ENCODE measurements around the gene CORO2A.
A peak's percentile ranks its signal among the peaks of the same experiment; 100 is the strongest.

CORO2A gene

DNA sequence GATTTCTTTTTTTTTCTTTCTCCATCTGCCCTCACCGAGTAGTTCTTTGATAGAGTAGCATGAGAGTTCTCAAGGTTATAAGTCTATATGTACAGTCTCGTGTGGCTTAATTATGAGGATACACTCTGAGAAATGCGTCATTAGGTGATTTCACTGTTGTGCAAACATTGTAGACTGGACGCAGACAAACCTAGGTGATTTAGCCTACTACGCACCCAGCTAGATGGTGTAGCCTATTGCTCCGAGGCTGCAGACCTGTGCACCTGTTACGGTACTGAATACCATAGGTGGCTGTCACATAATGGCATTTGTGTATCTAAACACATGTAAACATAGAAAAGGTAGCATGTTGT is 26.9 kb upstream of the CORO2A start:
- DNase-seq: no peak

DNA sequence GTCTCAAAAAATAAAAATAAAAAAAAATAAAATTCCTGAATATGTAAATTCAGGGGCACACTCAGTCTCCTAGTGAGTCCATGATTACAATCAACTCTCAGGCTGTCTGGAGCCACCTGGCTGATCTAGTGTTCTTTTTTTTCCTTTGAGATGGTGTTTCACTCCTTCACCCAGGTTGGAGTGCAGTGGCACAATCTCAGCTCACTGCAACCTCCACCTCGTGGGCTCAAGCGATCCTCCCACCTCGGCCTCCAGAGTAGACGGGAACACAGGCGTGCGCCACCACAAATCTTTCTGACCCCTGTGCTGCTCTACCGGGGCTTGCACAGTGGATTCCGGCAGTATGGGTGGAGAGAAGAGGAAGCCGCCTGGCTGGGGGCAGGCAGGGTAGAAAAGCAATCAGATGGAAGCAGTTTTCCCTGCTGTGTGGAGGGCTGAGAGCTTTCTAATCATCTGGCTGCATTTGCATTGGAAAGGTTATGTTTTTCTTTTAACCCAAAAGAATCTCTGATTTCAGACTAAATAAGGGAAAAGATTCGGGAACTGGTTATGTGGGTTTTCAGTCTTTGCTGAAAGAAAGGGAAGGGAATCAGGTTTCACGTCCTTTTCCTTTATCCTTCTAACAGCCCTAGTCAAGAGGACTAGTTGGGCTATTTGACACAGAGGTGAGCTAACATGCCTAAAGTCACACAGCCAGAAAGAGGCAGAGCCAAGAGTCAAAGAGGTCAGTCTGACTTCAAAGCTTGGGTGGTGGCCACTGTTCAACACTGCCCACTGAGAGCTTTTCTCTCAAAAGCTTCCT is 26.3 kb upstream of the CORO2A start:
- DNase-seq: no peak

DNA sequence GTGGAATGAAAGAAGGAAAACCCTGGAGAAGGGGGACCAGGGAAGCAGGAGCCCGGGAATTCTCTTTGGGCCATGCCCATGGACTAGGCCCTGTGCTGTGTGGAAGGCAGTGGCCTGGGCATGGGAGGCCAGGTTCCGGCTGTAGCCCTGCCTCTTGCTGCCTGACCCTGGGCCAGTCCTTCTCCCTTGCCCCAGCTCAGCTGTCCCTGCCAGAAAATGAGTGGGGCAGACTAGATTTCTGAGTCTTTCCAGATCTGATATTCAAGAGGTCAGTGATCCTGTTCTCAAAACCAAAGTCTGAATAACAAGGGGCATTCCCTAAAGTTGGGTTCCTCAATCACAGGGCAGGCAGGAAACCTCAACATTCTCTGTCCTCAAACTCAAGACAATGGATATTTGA is 24.8 kb upstream of the CORO2A start:
- DNase-seq: no peak

DNA sequence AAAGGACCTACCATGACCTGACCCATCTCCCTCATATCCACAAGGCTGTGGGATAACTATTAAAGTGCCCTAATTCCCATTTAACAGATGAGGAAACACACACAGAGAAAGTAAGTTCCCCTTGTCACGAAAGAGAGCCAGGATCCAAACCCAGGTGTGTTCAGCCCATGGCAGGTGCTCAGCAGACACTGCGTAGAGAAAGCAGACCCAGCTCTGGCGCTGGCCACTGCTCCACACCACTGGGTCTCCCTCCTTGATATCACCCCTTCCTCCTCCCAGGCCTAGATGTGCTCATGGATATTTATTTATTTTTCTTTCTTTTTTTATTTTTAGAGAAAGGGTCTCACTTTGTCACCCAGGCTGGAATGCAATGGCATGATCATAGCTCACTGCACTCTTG is 24.0 kb upstream of the CORO2A start:
- DNase-seq: no peak

DNA sequence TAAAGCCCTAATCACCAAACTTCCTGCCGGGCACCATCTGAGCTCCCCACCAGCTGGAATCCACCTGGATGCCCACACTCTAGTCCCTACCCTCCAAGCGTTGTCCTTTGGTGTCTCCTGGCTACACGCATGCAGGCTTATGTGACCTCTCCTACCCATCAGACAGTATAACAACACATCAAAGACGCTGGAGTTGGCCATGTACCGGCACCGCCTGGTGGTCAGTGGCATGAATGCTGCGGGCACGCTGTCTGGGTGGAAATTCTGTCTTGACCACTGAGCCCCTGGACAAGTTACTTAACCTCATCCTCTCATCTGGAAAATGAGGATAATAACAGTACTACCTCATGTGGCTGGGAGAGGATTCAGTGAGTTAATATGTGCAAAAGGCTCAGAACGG is 23.4 kb upstream of the CORO2A start:
- DNase-seq: no peak

DNA sequence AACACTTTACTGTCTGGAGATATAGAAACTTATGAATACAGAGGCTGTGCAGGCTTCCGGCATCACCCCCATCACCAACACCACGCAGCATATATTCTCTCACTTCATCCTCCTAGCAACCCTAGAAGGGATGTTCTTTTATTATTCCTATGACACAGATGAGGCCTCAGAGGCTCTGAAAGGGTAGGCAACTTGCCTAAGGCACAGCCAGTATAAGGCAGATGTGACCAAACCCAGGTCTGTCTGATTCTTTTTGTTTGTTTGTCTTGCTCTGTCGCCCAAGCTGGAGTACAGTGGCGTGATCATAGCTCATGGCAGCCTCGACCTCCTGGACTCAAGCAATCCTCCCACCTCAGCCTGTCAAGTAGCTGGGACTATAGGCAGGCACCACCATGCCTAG is 22.8 kb upstream of the CORO2A start:
- no peak for DNase-seq

DNA sequence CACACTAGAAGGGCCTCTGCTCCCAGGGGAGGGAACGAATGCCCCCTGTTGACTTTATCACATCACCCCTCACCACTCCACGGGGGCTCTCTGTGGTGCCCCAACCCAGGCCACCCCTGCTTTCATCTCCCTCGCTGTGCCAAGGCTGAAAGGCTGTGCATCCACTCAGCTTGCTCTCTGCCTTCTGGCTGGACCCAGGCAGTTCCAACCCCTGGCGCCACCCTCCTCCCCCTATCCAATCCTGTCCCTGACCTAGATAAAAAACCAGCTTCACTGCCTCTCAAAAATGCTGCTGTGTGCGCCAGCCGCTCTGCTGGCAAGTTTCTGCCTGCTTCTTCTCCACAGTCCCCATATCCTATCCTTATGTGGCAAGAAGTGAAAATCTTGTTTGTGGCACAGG is 22.4 kb upstream of the CORO2A start:
- no peak for DNase-seq

DNA sequence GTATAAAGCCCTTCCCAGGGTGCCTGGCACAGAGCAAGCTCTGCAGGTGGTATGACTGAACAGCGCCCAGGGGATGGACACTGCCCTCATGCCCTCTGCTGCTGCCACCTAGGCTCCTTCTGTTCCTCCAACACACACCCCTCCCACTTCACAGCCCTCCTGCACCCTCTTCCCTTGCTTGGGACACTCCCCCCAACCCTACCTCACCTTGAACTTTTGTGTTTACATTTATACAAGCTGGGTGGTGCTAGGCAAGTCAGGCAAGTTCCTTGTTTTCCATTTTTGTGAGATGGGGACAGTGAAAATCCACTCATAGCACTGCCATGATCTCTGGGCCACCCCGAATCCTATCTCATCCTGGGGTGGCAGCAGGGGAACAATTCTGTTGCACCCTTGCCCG is 18.8 kb upstream of the CORO2A start:
- DNase-seq: no peak

DNA sequence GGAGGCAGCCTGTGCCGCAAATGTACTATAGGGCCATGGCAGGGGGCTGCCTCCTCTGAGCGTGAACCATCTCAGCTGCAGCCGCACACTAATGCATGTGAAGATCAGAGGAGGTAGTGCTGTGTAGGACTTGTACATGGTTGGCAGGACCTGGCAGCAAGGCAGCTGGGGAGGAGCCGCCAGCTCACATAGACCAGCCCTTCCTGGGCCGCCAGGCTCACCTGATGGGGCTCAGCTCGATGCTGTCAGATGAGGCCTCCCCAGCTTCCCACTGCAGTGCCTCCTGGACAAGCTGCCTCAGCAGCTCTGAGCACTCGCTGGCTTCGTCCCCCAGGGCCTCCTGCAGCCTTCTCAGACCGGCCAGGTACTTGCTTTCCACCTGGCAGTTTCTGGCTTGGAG is 18.0 kb upstream of the CORO2A start:
- DNase-seq: no peak

GRCh38 chr9:98209530-98209929 is 17.1 kb upstream of the CORO2A start:
- DNase-seq: no peak

- no peak for DNase-seq
Observed at GRCh38 chr9:98208635-98209034, 16.2 kb upstream of the CORO2A start.

- DNase-seq: no peak
Observed at GRCh38 chr9:98207606-98208005, 15.2 kb upstream of the CORO2A start.

DNA sequence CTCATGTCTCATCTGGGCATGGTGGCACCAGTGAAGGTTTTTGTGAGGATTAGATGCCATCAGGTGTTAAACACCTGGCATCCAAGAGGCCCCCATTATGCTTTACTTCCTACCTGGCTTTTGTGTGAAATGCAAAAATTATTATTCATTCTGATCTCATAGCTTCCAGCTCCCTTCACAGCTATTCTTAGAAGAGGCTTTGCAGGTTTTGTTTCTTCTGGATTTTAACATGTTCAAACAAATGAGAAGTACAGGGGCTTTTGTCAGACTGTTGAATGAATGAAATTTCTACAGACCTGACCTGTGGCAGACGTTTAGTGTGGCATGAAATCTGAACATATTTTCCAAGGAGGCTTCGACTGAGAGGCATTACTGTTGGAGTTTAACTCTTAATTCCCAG is 14.3 kb upstream of the CORO2A start:
- no peak for DNase-seq

DNA sequence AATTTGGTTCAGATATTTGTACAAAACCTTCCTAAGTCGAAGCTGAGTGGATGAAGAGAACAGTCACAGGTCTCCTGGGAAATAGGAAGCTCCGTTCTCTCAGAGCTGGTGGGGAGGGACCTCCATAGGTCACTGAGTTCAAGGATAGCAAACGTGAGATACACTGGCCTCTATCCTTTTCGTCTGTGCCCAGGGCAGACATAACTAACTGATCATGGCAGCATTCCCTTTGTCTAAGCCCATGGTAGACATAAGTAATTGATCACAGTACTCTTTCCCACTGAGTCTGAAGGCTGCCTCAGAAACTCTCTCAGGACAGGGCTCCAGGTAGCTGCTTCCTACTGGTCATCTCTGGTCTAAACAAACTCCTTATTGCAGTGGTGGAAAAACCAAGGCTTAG is 12.3 kb upstream of the CORO2A start:
- no peak for DNase-seq

DNA sequence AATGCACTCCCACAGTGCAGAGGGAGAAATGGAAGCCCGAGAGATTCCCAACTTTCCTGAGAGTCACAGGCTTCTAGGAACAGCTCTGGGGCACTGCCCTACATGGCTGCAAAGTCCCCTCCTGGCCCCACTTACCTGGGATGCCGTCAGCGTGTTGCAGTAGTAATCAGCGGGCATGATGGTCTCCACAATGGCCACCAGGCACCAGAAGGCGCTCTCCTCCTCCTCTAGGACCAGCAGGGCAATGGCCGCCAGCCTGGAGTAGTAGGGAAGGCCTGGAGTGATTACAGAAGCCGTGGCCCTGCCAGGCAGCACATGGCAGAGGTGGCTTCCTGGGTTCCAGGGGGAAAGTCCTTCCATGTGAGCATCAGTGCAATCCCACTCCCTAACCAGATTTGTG is 10.7 kb upstream of the CORO2A start:
- no peak for DNase-seq

DNA sequence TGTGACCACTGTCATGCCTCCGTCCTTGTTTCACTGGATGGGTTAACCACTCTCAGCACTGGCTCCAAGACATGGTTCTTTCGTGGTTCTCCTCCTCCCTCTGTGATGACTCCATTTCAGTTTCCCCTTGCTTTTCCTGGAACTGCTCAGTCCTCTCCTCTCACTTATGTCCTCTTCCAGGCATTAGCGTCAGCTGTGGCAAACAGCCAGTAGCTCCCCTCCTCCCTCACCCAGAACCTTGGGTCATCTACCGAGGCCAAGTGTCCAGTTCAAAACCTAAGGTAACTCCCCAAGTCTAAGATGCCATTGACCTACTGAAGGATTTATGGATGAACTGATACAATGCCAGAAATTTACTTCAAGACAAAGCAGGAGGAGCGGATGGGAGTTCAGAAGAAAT is 9.8 kb upstream of the CORO2A start:
- no peak for DNase-seq

GRCh38 chr9:98201749-98202148 is 9.3 kb upstream of the CORO2A start:
- DNase-seq: no peak

DNA sequence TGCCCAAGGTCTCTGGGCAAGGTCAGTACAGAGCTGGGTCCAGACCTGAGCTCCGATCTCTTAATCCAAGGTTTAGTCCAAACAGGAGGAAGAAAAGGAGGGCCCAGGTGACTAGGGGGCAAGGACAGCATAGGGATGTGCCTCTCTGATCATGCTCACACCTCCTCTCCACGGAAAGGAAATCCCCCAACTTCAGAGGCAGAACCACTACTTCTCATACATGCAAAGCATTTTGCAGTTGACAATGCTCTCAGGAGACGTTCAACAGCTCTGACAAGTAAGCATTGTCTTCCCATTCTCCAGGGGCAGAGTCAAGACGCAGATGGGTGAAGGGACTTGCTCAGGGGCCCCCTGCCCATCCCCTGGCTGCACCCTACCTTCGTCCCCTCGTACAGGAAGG is 8.7 kb upstream of the CORO2A start:
- no peak for DNase-seq

DNA sequence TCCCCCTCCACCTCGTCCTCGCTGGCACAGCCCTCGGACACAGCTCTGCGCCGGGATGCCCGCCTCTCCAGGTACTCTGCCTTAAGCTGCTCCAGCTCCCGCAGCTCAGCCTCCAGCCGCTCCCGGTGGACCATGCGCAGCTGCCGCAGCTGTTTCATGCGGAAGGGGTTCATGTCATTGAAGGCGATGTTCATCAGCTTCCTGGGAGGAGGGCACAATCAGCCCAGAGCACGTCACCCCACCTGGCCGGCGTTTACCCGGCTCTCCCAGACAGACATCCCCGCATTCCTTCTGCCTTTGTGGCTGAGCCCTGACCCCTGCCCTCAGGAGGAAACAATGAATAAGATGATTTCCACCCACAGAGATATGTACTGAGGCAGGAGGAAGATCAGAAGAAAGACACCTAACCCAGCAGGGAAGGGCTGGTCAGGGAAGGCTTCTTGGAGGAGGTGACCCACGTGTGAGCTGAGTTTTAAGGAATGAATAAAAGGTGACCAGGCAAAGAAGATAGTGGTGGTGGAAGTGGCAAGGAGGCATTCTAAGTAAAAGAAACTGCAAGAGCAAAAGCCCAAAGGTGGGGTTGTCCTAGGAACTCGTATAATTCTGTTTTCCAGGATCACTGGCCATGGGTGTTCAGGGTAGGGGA is 7.1 kb upstream of the CORO2A start:
- DNase-seq: no peak

GRCh38 chr9:98195671-98196070 is 3.2 kb upstream of the CORO2A start:
- no peak for DNase-seq

DNA sequence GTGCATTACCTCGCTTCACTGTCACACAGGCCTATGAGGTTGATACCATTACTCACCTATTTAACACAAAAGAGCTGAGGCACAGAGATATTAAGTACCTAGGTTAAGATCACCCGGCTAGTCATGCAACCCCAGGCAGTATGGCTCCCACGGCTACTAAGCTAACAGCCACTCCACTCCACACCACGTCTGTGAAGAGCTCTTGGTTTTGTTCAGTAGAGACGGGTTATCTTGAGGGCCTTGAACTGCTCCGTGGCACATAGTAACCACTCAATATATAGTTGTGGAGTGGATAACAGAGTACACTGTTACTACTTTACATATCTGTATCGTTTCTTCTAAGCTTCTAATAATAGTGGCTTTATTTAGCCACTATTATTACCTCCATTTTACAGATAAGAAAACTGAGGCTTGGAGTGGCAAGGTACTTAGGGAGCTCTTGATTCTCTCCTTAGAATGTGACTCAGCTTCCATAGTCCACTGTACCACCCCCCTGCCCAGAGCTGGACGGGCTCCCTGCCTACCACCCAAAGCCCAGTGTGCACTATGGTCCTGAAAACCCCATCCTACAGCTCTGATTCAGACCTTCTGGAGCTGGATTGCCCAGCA is 1.0 kb upstream of the CORO2A start:
- no peak for DNase-seq

GRCh38 chr9:98191671-98192502 is 550 bp downstream of the CORO2A start:
- DNase-seq: peak; percentile 13

- DNase-seq: no peak
Observed at GRCh38 chr9:98191181-98191608, 1.2 kb downstream of the CORO2A start.

DNA sequence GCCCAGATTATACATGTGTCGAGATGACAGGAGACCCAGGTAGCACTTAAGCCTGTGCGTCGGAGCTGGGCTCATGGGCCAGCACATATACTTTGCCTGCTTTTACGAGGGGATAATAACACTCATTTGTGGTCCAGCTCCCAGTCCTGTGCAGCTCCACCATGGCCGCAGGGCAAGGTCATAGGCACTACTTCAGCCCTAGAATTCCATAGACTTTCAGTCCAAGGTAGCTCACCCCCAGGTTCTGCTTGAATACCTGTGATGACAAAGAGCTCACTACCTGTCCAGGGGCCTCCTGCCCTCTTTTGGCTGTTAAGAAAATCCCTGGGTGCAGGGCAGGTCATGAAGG is 1.7 kb downstream of the CORO2A start:
- no peak for DNase-seq

Data from GDM1 (cell line).